ENCODE measurements around the gene ALG11.
"Not testable (repeated sequence)": the region's sequence is repeated elsewhere in the genome, so short reads cannot be mapped to it uniquely, and the experiment has no call there.

ALG11 gene

DNA sequence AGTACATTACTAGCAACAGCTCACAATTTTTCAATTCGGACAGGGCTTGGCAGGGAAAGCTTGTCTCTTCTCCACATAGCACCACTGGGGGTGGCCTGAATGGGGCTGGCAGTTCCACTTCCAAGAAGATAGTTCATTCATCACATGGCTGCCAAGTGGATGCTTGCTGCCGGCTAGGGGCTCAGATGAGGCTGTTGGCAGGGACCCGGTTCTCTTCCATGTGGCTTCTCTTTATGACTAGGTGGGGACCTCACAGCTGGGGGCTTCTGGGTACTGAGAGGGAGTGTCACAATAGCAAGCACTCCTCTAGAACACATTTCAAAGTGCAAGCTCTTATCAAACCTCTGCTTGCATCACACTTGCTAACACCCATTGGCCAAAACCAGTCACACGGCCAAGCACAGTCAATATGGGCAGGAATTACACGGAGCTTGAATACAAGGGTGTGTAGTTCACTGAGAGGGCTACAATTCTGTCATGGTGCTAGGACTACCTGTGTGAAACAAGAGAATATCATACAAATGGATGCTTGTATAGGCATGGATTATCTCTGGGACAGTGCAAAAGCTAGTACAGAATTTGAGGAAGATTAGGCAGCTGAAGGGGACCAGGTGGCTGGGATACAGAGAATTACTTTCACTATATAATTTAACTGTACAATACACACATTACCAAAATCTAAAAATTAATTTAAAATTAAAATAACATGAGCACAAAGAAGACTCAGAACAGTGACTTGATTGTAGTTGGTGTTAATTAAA is 33.2 kb upstream of the ALG11 start:
- Histone ChIP-seq H3K36me3 (ENCODE audit: control insufficient read depth in 1 of 2, insufficient read depth in 2 of 2, low read length in 2 of 2) (no peaks in the 10 kb centered on the region), H3K4me3 (ENCODE audit: low read depth in 1 of 2, low read length in 2 of 2) (no peak overlapping the region), H3K4me1 (ENCODE audit: control insufficient read depth in 1 of 2, insufficient read depth in 2 of 2, low read length in 2 of 2) (peaks cover 0 to 10% of the 10 kb centered on the region in 2 donors), H3K9ac (ENCODE audit: low read depth in 1 of 2, low read length in 2 of 2) (no peak overlapping the region), H3K9me3 (ENCODE audit: control insufficient read depth in 1 of 2, low read length in 2 of 2) (no peaks in the 10 kb centered on the region), H3K27me3 (ENCODE audit: control insufficient read depth in 1 of 2, insufficient read depth in 2 of 2, low read length in 2 of 2) (no peaks in the 10 kb centered on the region), H3K27ac (ENCODE audit: low read depth, low read length) (no peak overlapping the region)

DNA sequence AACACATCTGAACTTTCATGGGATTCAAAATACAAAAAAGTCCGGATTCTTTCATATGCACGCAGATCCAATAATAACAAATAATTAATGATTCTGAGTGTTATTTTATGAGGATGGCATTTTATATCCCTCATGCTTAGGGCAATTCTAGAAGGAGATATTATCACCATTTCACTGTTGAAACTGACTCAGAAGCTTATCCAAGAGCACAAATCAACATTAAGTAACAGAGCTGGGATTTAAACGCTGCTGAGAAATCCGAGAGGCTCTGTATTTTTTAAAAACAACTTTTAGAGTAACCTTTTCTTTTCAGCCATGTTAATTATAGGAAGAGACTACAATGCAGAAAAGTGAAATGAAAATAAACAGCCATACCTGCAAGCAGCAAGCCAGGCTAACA is 31.3 kb upstream of the ALG11 start:
- no peaks in the 10 kb centered on the region for H3K9me3 ChIP-seq (ENCODE audit: control insufficient read depth in 1 of 2, low read length in 2 of 2)
- no peak overlapping the region for H3K9ac ChIP-seq (ENCODE audit: low read depth in 1 of 2, low read length in 2 of 2)
- peaks cover 0 to 10% of the 10 kb centered on the region in 2 donors for H3K4me1 ChIP-seq (ENCODE audit: control insufficient read depth in 1 of 2, insufficient read depth in 2 of 2, low read length in 2 of 2)
- H3K4me3 ChIP-seq (ENCODE audit: low read depth in 1 of 2, low read length in 2 of 2) = no peak overlapping the region
- no peak overlapping the region for H3K27ac ChIP-seq (ENCODE audit: low read depth, low read length)
- no peaks in the 10 kb centered on the region for H3K27me3 ChIP-seq (ENCODE audit: control insufficient read depth in 1 of 2, insufficient read depth in 2 of 2, low read length in 2 of 2)
- H3K36me3 ChIP-seq (ENCODE audit: control insufficient read depth in 1 of 2, insufficient read depth in 2 of 2, low read length in 2 of 2) = no peaks in the 10 kb centered on the region

- Histone ChIP-seq H3K27ac (ENCODE audit: low read depth, low read length) (no peak overlapping the region), H3K36me3 (ENCODE audit: control insufficient read depth in 1 of 2, insufficient read depth in 2 of 2, low read length in 2 of 2) (no peaks in the 10 kb centered on the region), H3K27me3 (ENCODE audit: control insufficient read depth in 1 of 2, insufficient read depth in 2 of 2, low read length in 2 of 2) (no peaks in the 10 kb centered on the region), H3K4me1 (ENCODE audit: control insufficient read depth in 1 of 2, insufficient read depth in 2 of 2, low read length in 2 of 2) (peaks cover 0 to 10% of the 10 kb centered on the region in 2 donors), H3K4me3 (ENCODE audit: low read depth in 1 of 2, low read length in 2 of 2) (no peak overlapping the region), H3K9me3 (ENCODE audit: control insufficient read depth in 1 of 2, low read length in 2 of 2) (no peaks in the 10 kb centered on the region), H3K9ac (ENCODE audit: low read depth in 1 of 2, low read length in 2 of 2) (no peak overlapping the region)
These were observed 30.8 kb upstream of the ALG11 start for GRCh38 chr13:51981355-51981754.

DNA sequence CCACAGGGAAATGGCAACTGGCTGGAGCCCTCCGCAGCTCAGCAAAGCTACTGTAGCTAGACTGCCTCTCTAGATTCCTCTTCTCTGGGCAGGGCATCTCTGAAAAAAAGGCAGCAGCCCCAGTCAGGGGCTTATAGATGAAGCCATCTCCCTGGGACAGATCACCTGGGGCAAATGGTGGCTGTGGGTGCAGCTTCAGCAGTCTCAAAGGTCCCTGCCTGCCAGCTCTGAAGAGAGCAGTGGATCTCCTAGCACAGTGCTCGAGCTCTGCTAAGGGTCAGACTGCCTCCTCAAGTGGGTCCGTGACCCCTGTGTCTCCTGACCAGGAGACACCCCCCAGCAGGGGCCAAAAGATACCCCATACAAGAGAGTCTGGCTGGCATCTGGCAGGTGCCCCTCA is 28.9 kb upstream of the ALG11 start:
- not testable (repeated sequence) for H3K27me3 ChIP-seq (ENCODE audit: control insufficient read depth in 1 of 2, insufficient read depth in 2 of 2, low read length in 2 of 2); H3K36me3 ChIP-seq (ENCODE audit: control insufficient read depth in 1 of 2, insufficient read depth in 2 of 2, low read length in 2 of 2); H3K27ac ChIP-seq (ENCODE audit: low read depth, low read length); H3K4me3 ChIP-seq (ENCODE audit: low read depth in 1 of 2, low read length in 2 of 2); H3K9me3 ChIP-seq (ENCODE audit: control insufficient read depth in 1 of 2, low read length in 2 of 2); H3K9ac ChIP-seq (ENCODE audit: low read depth in 1 of 2, low read length in 2 of 2)
- H3K4me1 ChIP-seq (ENCODE audit: control insufficient read depth in 1 of 2, insufficient read depth in 2 of 2, low read length in 2 of 2) = peaks cover 0 to 10% of the 10 kb centered on the region in 2 donors

DNA sequence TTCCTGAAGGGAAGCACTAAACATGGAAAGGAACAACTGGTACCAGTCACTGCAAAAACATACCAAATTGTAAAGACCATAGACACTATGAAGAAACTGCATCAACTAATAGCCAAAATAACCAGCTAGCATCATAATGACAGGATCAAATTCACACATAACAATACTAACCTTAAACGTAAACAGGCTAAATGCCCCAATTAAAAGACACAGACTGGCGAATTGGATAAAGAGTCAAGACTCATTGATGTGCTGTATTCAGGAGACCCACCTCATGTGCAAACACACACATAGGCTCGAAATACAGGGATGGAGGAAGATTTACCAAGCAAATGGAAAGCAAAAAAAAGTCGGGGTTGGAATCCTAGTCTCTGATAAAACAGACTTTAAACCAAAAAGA is 27.3 kb upstream of the ALG11 start:
- not testable (repeated sequence) for H3K4me1 ChIP-seq (ENCODE audit: control insufficient read depth in 1 of 2, insufficient read depth in 2 of 2, low read length in 2 of 2); H3K27me3 ChIP-seq (ENCODE audit: control insufficient read depth in 1 of 2, insufficient read depth in 2 of 2, low read length in 2 of 2); H3K9ac ChIP-seq (ENCODE audit: low read depth in 1 of 2, low read length in 2 of 2); H3K4me3 ChIP-seq (ENCODE audit: low read depth in 1 of 2, low read length in 2 of 2); H3K27ac ChIP-seq (ENCODE audit: low read depth, low read length); H3K36me3 ChIP-seq (ENCODE audit: control insufficient read depth in 1 of 2, insufficient read depth in 2 of 2, low read length in 2 of 2); H3K9me3 ChIP-seq (ENCODE audit: control insufficient read depth in 1 of 2, low read length in 2 of 2)

GRCh38 chr13:51988988-51989618 is 23.1 kb upstream of the ALG11 start:
- Histone ChIP-seq H3K4me1 (ENCODE audit: control insufficient read depth in 1 of 2, insufficient read depth in 2 of 2, low read length in 2 of 2) (no peaks in the 10 kb centered on the region), H3K27ac (ENCODE audit: low read depth, low read length) (no peak overlapping the region), H3K27me3 (ENCODE audit: control insufficient read depth in 1 of 2, insufficient read depth in 2 of 2, low read length in 2 of 2) (no peaks in the 10 kb centered on the region), H3K9me3 (ENCODE audit: control insufficient read depth in 1 of 2, low read length in 2 of 2) (no peaks in the 10 kb centered on the region), H3K9ac (ENCODE audit: low read depth in 1 of 2, low read length in 2 of 2) (no peak overlapping the region), H3K36me3 (ENCODE audit: control insufficient read depth in 1 of 2, insufficient read depth in 2 of 2, low read length in 2 of 2) (no peaks in the 10 kb centered on the region), H3K4me3 (ENCODE audit: low read depth in 1 of 2, low read length in 2 of 2) (no peak overlapping the region)

- Histone ChIP-seq H3K9me3 (ENCODE audit: control insufficient read depth in 1 of 2, low read length in 2 of 2) (no peaks in the 10 kb centered on the region), H3K4me1 (ENCODE audit: control insufficient read depth in 1 of 2, insufficient read depth in 2 of 2, low read length in 2 of 2) (peaks cover 25 to 33% of the 10 kb centered on the region in 2 donors), H3K4me3 (ENCODE audit: low read depth in 1 of 2, low read length in 2 of 2) (no peak overlapping the region), H3K27ac (ENCODE audit: low read depth, low read length) (no peak overlapping the region), H3K36me3 (ENCODE audit: control insufficient read depth in 1 of 2, insufficient read depth in 2 of 2, low read length in 2 of 2) (no peaks in the 10 kb centered on the region), H3K27me3 (ENCODE audit: control insufficient read depth in 1 of 2, insufficient read depth in 2 of 2, low read length in 2 of 2) (peaks cover 0 to 3% of the 10 kb centered on the region in 2 donors), H3K9ac (ENCODE audit: low read depth in 1 of 2, low read length in 2 of 2) (no peak overlapping the region)
These were observed 18.5 kb upstream of the ALG11 start for GRCh38 chr13:51993713-51994112.

- Histone ChIP-seq H3K4me3 (ENCODE audit: low read depth in 1 of 2, low read length in 2 of 2) (peak overlapping the region; percentile 16 to 23), H3K4me1 (ENCODE audit: control insufficient read depth in 1 of 2, insufficient read depth in 2 of 2, low read length in 2 of 2) (peaks cover 45 to 51% of the 10 kb centered on the region in 2 donors), H3K9ac (ENCODE audit: low read depth in 1 of 2, low read length in 2 of 2) (peak overlapping the region; percentile 30 to 49), H3K27me3 (ENCODE audit: control insufficient read depth in 1 of 2, insufficient read depth in 2 of 2, low read length in 2 of 2) (peaks cover 0 to 3% of the 10 kb centered on the region in 2 donors), H3K36me3 (ENCODE audit: control insufficient read depth in 1 of 2, insufficient read depth in 2 of 2, low read length in 2 of 2) (no peaks in the 10 kb centered on the region), H3K27ac (ENCODE audit: low read depth, low read length) (no peak overlapping the region), H3K9me3 (ENCODE audit: control insufficient read depth in 1 of 2, low read length in 2 of 2) (no peaks in the 10 kb centered on the region)
These were observed 16.3 kb upstream of the ALG11 start for GRCh38 chr13:51995677-51996551.

DNA sequence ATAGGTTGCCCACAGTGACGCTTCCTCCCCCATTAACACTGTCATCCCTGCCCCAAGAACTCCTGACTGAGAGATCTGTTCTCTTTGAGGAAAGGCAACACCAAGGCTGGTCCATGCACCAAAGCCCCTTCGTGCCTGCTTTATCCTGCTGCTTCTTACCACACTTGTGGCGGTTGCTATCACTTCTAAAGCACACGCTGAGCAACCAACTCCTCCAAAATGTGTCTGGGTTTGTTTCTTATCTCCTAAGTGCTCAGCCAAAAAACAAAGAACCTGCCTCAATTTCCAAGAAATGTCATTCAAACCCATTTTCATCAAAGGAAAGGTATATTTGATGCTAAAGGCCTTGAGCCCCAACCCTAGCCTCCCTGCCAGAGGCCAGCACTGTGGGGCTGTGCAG is 15.6 kb upstream of the ALG11 start:
- Histone ChIP-seq H3K4me1 (ENCODE audit: control insufficient read depth in 1 of 2, insufficient read depth in 2 of 2, low read length in 2 of 2) (peaks cover 45 to 51% of the 10 kb centered on the region in 2 donors), H3K27me3 (ENCODE audit: control insufficient read depth in 1 of 2, insufficient read depth in 2 of 2, low read length in 2 of 2) (peaks cover 0 to 3% of the 10 kb centered on the region in 2 donors), H3K9ac (ENCODE audit: low read depth in 1 of 2, low read length in 2 of 2) (peak overlapping the region in 1 of 2 donors; percentile 4), H3K9me3 (ENCODE audit: control insufficient read depth in 1 of 2, low read length in 2 of 2) (no peaks in the 10 kb centered on the region), H3K36me3 (ENCODE audit: control insufficient read depth in 1 of 2, insufficient read depth in 2 of 2, low read length in 2 of 2) (no peaks in the 10 kb centered on the region), H3K4me3 (ENCODE audit: low read depth in 1 of 2, low read length in 2 of 2) (no peak overlapping the region), H3K27ac (ENCODE audit: low read depth, low read length) (no peak overlapping the region)

GRCh38 chr13:51997186-51997585 is 15.0 kb upstream of the ALG11 start:
- Histone ChIP-seq H3K9ac (ENCODE audit: low read depth in 1 of 2, low read length in 2 of 2) (no peak overlapping the region), H3K27me3 (ENCODE audit: control insufficient read depth in 1 of 2, insufficient read depth in 2 of 2, low read length in 2 of 2) (peaks cover 0 to 3% of the 10 kb centered on the region in 2 donors), H3K4me1 (ENCODE audit: control insufficient read depth in 1 of 2, insufficient read depth in 2 of 2, low read length in 2 of 2) (peaks cover 45 to 51% of the 10 kb centered on the region in 2 donors), H3K4me3 (ENCODE audit: low read depth in 1 of 2, low read length in 2 of 2) (no peak overlapping the region), H3K27ac (ENCODE audit: low read depth, low read length) (no peak overlapping the region), H3K36me3 (ENCODE audit: control insufficient read depth in 1 of 2, insufficient read depth in 2 of 2, low read length in 2 of 2) (no peaks in the 10 kb centered on the region), H3K9me3 (ENCODE audit: control insufficient read depth in 1 of 2, low read length in 2 of 2) (no peaks in the 10 kb centered on the region)

Measured in duodenal mucosa (tissue), 2 donors.